KOPT-K1 (cell line): ENCODE measurements around the gene CCNC.

Source experiments
- H3K27ac ChIP-seq: fragments of 200-600 bp; sonication (generic); 2 replicates; pipeline ENCODE4 v1.5.1; 2016; ENCODE audit warnings: antibody characterized with exemption, mild to moderate bottlenecking, low read depth, low read length; ENCODE audit not compliant: poor library complexity, severe bottlenecking
- H3K36me3 ChIP-seq: fragments of 200-600 bp; sonication (generic); 2 replicates; pipeline ENCODE4 v1.5.1; 2017; ENCODE audit warnings: antibody characterized with exemption, mild to moderate bottlenecking, low read length, moderate library complexity; ENCODE audit not compliant: insufficient read depth
- H3K9me3 ChIP-seq: fragments of 200-600 bp; sonication (generic); 2 replicates; pipeline ENCODE4 v1.5.1; 2017; ENCODE audit warnings: antibody characterized with exemption, low read length, mild to moderate bottlenecking; ENCODE audit not compliant: insufficient read depth, poor library complexity, severe bottlenecking

CCNC gene

DNA sequence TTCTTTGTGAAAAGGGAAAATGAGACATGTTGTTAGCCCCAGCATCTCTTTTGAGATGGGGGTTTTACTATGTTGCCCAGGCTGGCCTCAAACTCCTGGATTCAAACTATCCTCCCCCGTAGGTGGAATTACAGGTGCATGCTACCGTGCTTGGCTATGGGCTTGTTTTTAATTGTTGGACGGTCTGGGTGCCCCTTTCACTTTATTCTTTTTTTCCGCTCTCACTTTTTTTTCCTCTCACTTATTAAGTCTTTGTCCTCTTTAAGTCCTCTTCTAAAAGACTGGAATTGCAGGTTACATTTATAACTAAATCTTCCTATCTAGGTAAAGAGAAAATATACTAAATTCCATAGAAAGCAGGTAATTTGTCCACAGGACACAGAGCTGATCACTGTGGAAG lies 19.3 kb upstream of the CCNC start:
- Histone ChIP-seq H3K27ac (no peak overlapping the region), H3K36me3 (no peaks in the 10 kb centered on the region), H3K9me3 (no peaks in the 10 kb centered on the region)

- Histone ChIP-seq H3K36me3 (no peaks in the 10 kb centered on the region), H3K9me3 (no peaks in the 10 kb centered on the region), H3K27ac (no peak overlapping the region)
Observed at GRCh38 chr6:99579781-99580180, 11.3 kb upstream of the CCNC start.

DNA sequence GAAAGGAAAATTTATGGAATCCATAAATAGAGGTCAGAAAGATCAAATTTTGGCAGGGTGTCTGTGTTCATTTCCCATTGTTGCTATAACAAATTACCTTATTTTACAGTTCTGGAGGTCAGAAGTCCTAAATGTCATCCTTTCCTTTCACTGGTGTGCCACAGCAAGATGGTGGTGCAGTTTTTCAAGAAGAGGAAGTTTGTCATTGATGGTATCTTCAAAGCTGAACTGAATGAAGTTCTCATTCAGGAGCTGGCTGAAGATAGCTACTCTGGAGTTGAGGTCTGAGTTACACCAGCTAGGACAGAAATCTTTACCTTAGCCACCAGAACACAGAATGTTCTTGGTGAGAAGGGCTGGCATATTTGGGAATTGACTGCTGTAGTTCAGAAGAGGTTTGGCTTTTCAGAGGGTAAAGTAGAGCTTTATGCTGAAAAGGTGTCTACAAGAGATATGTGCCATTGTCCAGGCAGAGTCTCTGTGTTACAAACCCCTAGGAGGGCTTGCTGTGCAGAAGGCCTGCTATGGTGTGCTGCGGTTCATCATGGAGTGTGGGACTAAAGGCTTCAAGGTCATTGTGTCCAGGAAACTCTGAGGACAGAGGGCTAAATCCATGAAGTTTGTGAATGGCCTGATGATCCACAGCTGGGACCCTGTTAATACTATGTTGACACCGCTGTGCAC lies 7.2 kb upstream of the CCNC start:
- Histone ChIP-seq H3K9me3 (no peaks in the 10 kb centered on the region), H3K36me3 (no peaks in the 10 kb centered on the region), H3K27ac (no peak overlapping the region)

- no peaks in the 10 kb centered on the region for H3K9me3 ChIP-seq
- H3K27ac ChIP-seq, result no peak overlapping the region
- no peaks in the 10 kb centered on the region for H3K36me3 ChIP-seq
Observed at GRCh38 chr6:99573980-99574617, 5.6 kb upstream of the CCNC start.

GRCh38 chr6:99563056-99563723 lies 5.3 kb downstream of the CCNC start:
- Histone ChIP-seq H3K27ac (no peak overlapping the region), H3K36me3 (peaks cover 37% of the 10 kb centered on the region), H3K9me3 (no peaks in the 10 kb centered on the region)

DNA sequence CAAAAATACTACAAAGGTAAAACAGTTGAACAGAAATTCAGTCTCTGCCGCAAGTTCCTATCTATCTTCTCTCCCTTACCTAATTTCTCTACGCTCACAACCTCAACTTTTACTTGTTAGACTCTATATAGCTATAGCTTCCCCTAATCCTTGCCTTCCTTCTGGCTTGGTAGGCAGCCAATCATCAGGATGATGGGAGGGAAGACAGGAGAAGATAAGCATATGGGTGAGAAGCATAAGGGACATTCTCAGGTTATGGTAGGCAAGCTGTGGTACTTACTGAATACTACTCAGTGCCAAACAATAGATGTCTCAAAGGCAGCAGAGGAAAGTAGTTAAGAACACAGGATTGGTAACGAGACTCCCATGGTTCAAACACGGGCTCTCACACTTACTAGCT lies 7.8 kb downstream of the CCNC start:
- Histone ChIP-seq H3K36me3 (peaks cover 60% of the 10 kb centered on the region), H3K9me3 (no peaks in the 10 kb centered on the region), H3K27ac (no peak overlapping the region)

GRCh38 chr6:99559057-99559456 lies 9.4 kb downstream of the CCNC start:
- Histone ChIP-seq H3K36me3 (peaks cover 76% of the 10 kb centered on the region), H3K27ac (no peak overlapping the region), H3K9me3 (no peaks in the 10 kb centered on the region)

GRCh38 chr6:99553888-99554287 lies 14.6 kb downstream of the CCNC start:
- Histone ChIP-seq H3K27ac (no peak overlapping the region), H3K9me3 (no peaks in the 10 kb centered on the region), H3K36me3 (peaks cover 90% of the 10 kb centered on the region)

DNA sequence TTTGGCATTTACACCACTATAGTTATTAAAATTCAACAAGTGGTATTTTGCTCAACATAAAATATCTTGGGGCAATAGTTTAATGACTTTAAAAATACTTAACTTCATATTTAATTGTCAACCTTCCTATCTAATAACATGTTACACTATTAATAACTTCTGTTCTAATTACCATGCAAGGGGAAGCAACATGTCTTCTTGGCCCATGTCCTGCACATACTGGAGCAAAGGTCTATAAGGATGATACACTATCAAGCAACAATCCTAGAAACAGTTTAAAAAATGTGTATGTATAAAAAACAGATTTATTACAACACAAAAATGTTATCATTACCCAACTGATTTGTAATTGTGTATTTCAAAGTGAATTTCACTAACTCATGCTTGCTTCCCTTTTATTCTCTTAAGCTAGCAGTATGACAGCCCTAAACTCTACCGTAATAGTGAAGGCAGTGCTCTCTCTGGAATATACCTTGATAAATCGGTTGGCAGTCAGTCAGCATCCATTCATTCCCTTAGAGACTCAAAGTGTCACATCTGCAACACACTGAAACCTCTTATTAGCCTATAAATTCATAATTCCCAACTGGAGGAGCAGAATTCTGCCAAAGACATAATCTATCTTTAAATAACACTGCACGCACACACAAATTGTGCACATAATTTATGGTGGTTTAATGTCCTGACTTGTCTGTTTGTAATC lies 18.3 kb downstream of the CCNC start:
- H3K36me3 ChIP-seq, result peaks cover 93% of the 10 kb centered on the region
- H3K27ac ChIP-seq, result no peak overlapping the region
- H3K9me3 ChIP-seq, result no peaks in the 10 kb centered on the region

GRCh38 chr6:99548706-99549105 lies 19.8 kb downstream of the CCNC start:
- Histone ChIP-seq H3K27ac (no peak overlapping the region), H3K9me3 (no peaks in the 10 kb centered on the region), H3K36me3 (peaks cover 93% of the 10 kb centered on the region)

GRCh38 chr6:99547526-99547925 lies 20.9 kb downstream of the CCNC start:
- Histone ChIP-seq H3K9me3 (no peaks in the 10 kb centered on the region), H3K27ac (no peak overlapping the region), H3K36me3 (peaks cover 93% of the 10 kb centered on the region)

DNA sequence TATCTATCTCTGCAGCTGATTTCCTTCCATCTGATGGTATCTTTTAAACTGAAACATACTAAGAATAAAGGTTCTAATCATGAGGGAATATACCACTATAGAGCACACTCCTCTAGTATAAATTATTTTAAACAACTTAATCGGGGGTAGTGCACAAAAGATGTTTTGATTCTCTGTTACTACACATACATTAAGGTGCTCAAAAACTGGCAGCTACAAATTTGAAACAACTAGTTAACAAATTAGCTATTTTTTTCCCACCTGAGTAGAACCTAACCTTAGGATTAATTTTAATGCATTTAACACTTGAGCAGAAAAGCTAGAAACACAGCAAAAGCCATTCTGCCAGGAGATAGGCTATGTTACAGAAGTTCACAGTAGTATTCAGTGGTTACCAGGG lies 23.0 kb downstream of the CCNC start:
- H3K36me3 ChIP-seq, result peaks cover 97% of the 10 kb centered on the region
- H3K27ac ChIP-seq, result no peak overlapping the region

GRCh38 chr6:99543968-99544367 lies 24.5 kb downstream of the CCNC start:
- Histone ChIP-seq H3K27ac (no peak overlapping the region), H3K9me3 (no peaks in the 10 kb centered on the region), H3K36me3 (peaks cover 97% of the 10 kb centered on the region)

More for the DNA sequence above, 23.0 kb downstream of the CCNC start:
- H3K9me3 ChIP-seq, result no peaks in the 10 kb centered on the region

DNA sequence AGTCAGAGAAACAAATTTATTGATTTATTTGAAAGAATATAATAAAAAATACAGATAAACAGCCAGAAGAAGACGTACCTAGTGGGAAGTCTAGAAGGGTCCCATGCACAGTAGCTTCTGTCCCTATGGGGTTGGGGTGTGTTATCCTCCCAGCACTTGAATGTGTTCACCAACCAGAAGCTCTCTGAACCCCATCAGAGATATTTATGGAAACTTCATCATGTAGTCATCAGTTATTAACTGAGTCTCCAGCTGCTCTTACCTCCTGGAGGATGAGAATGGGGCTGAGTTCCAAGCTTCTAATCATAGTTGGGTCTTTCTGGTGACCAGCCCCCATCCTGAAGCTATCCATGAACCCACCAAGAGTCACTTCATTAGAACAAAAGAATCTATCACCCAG lies 37.8 kb downstream of the CCNC start:
- no peaks in the 10 kb centered on the region for H3K9me3 ChIP-seq
- H3K36me3 ChIP-seq, result peaks cover 27% of the 10 kb centered on the region; the same call in 1 of the 2 replicates
- H3K27ac ChIP-seq, result no peak overlapping the region

DNA sequence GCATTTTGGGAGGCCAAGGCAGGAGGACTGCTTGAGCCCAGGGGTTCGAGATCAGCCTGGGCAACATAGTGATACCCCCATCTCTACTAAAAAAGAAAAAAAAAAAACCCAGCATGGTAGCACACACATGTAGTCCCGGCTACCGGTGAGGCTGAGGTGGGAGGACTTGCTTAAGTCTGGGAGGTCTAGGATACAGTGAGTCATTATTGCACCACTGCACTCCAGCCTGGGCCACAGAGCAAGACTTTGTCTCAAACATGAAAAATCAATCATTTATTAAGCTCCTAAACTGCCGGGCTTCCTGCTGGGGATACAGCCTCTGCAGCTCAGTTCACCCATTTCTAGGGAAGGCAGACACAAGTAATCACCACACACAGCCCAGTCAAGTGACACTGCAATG lies 45.9 kb downstream of the CCNC start:
- H3K36me3 ChIP-seq, result no peaks in the 10 kb centered on the region
- no peak overlapping the region for H3K27ac ChIP-seq

More for the DNA sequence above, 45.9 kb downstream of the CCNC start:
- H3K9me3 ChIP-seq, result no peaks in the 10 kb centered on the region
